Non-pigmented ciliary epithelial cell (primary cell): Measurements from ENCODE around the gene BRMS1.
"Not testable (repeated sequence)": the region's sequence is repeated elsewhere in the genome, so short reads cannot be mapped to it uniquely, and the experiment has no call there.

Experiments
- DNase-seq: peaks from one replicate; pipeline ENCODE4 v3.0.0-alpha.2; 2010; ENCODE audit warnings: low read depth

Gene BRMS1, protein sequence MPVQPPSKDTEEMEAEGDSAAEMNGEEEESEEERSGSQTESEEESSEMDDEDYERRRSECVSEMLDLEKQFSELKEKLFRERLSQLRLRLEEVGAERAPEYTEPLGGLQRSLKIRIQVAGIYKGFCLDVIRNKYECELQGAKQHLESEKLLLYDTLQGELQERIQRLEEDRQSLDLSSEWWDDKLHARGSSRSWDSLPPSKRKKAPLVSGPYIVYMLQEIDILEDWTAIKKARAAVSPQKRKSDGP

DNA sequence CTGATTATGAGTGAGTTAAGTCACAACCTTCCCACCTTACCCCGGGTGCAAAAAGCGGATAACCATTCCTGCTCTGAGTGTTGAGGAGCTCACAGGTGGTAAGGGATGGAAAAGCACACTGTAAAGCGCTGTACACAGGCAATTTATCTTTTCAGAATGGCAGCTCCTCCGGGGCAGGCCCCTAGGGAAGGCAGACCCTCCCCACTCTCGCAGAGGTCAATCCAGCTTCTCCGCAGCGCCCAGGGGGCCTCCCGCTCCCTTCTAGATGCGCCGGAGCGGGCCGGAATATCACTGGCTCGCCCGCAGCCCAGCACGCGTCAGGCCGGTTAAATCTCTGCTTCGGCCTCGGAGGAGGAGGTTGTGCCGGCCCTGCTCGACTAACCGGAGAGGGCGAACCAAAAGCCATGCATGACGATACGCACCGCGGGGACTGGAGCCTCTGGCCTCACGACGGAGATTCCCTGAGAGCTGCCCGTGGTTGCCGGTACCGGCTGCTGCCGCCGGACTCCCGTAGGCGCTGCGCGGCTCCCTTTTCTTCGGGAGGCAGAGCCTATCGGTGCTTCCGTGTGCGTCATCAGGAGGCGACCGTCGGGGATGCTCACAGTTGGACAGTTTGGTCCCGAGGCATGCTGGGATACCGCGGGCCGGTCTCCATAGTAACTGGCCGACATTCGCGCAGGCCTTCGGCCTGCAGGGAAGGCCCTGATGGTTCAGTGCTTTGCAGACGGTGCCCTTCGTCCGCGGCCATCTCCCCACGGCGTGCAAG, at the start of gene BRMS1:
TSS of gene BRMS1 (minus strand) at position 555 of the 766 bp plus-strand sequence. CDS start 2,870 bp downstream, outside the sequence.
- peak; percentile 81 for DNase-seq

DNA sequence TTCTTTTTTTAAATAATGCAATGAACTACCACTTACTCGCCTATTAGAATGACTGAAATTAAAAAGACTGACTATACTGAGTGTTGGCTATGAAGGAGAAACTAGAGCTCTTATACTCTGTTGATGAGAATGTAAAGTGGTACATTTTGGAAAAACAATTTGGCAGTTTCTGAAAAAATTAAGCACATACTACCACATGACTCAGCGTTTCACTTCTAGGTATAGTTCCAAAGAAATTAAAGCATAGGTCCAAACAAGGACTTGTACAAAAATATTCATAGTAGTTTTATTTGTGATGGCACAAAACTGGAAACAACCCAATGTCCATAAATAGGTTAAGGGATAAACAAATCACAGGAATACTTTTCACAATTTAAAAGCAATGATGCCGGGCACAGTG, 49.0 kb upstream of the BRMS1 start:
- no peak for DNase-seq

DNA sequence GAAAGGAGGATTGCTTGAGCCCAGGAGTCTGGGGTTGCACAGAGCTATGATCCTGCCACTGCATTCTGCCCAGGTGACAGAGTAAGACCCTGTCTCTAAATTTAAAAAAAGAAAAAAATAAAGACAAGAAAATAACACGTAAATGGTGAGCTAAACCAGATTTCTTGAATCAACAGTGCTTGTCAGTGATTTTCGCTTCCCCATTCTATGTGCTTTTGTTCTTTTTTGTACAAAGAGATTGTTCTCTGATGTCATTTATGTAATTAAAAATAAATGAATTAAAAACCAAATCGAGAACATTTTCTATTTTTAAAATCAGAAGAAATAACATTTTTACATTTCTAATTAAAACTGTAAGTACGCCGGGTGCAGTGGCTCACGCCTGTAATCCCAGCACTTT, 46.4 kb upstream of the BRMS1 start:
- DNase-seq, result no peak

DNA sequence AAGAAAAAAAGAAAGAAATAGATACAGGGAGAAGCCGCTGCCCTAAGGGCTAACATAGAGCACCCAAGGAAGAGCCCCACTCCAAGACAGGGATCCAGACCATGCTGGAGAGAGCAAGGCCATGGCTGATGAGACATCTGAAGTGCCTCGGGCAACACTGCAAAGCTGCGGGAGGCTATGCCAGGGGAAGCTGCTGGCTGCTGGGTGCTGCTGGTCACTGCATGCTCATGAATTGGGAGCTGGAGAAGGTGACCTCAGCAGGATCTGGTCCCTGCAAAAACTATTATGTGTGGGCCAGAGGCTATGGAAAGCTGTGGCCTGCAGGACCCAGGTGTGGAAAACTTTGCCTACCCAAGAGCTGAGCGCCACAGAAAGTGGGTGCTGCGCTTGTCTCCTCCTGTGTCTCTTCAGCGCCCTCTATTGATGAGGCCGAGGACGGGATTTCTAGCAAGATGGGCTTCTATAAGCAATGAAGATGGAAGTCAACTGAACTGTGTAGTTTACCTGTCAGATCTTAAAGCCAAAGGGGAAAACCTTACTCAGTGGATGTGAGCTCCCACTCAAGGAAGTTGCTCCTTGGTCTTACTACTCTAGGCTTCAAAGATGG, 44.0 kb upstream of the BRMS1 start:
- no peak for DNase-seq

DNA sequence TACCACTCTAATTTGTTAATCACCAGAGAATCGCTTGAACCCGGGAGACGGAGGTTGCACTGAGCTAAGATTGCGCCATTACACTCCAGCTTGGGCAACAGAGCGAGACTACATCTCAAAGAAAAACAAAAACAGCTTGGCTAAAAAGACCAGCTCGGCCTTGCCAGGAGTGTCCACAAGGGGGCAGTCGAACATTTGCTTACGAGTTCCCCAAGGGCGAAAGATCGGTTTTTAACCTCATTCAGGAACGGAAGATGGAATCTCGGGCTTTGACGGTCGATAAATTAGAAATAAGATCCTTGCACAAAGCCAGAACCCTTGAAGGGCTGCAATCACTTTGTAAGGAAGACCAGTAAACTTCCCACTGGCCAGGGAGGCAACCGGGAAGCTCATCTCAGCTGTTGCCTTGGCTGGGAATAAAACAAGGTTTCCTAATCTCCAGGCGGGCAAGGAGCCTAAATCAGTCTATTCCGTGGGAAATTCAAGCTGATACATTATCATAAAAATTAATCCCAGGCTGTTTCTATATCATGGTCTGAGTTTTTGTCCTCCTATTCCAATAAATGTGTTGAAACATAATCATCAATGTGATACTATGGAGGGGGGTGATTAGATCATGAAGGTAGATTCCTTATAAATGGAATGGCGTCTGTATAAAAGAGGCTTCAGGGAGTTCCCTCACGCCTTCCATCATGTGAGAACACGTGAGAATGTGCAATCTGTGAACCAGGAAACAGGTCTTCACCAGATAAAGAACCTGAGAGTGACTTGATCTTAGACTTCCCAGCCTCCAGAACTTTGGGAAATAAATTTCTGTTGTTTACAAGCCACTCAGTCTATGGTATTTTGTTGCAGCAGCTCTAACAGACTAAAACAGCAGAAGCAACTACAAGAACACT, 41.5 kb upstream of the BRMS1 start:
- peak; percentile 45 for DNase-seq

DNA sequence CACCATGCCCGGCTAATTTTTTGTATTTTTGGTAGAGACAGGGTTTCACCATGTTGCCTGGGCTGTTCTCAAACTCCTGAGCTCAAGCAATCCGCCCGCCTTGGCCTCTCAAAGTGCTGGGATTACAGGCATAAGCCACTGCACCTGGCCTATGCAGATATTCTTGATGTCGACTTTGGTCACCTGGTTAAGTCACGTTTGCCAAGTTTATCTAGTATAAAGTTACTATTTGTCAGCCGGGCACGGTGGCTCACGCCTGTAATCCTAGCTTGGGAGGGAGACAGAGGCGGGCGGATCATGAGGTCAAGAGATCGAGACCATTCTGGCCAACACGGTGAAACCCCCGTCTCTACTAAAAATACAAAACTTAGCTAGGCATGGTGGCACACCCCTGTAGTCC, 39.4 kb upstream of the BRMS1 start:
- not testable (repeated sequence) for DNase-seq

DNA sequence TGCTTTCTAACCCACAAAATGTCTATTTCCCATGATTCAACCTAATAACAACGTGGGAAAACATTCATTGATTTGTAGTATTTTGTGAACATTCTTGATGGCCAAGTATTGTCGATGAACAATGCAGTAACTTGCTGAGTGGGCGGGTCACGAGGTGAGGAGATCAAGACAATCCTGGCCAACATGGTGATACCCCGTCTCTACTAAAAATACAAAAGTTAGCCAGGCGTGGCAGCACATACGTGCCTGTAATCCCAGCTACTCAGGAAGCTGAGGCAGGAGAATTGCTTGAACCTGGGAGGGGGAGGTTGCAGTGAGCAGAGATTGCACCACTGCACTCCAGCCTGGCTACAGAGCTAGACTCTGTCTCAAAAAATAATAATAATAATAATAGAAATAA, 35.4 kb upstream of the BRMS1 start:
- DNase-seq, result not testable (repeated sequence)

DNA sequence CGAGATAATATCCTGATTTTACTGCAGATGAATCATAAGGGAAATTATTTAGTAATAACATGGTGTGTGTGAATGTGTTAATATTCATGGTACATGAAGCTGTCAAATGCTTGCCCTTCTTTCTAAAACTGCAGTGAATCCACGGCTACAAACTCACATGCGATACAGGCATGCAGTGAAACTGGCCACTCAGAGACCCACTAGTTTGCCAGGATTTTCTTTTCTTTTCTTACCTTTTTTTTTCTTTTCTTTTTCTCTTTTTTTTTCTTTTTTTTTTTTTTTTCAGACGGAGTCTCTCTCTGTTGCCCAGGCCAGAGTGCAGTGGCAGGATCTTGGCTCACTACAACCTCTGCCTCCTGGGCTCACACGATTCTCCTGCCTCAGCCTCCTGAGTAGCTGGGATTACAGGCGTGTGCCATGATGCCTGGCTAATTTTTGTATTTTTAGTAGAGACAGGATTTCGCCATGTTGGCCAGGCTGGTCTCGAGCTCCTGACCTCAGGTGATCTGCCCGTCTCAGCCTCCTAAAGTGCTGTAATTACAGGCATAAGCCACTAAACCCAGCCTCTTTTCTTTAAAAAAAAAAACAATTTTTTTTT, 28.9 kb upstream of the BRMS1 start:
- DNase-seq, result not testable (repeated sequence)

DNA sequence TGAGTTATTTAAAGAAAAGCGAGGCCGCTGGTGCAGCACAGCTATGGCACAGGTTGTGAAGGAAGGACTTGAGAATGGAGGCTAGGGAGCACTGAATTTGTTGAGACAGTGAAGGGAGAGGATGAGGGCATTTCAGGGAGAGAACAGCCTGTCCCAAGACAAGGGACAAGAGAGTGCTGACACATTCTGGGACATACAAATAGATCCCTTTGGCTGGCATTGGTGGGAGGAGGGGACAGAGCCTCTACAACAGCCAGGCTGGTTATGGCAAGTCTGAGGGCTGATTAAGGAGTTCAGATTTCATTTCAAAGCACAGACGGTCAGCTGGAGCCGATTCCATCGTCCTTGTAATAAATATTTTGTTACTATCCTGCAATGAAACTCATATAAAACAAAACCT, 28.4 kb upstream of the BRMS1 start:
- no peak for DNase-seq

DNA sequence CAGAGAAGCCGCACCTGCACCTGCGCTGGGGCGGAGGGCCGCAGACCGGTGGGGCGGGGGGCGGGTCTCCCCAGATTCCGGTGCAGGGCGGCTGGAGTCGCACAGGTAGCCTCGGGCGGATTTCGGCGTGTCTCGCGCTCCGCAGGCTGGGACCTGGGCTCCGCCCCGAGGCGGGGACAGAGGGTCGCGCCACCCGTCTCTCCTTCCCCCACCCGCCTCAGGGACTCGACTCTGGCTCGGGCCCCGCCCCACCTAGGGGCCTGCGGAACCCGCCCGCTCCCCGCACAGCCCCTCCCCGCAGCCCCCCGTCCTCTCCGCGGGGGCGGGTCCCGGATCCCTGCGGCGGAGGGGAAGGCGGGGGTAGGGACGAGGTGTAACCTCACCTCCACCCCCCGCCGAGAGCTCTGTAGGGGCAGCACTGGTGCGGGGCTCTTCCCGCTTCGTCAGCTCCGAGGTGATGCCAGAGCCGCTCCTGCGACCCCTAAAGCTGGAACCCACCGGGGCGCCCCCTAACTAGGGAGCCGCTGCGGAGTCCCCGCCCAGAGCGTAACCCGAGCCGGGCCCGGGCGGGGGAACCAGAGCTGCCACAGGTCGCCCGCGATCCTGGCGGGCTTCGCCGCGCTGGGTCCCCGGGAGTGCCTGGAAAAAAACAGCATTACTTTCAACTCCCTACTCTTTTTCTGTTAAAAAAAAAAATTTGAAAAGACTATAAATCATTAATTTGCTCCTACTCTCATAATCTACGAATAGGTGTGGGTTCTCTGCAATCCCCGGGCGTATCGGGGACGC, 26.9 kb upstream of the BRMS1 start, which contains the start of gene SLC29A2:
TSS of gene SLC29A2 (minus strand) at position 134 of the 789 bp plus-strand sequence. CDS start 169 bp downstream, outside the sequence.
- DNase-seq, result no peak

DNA sequence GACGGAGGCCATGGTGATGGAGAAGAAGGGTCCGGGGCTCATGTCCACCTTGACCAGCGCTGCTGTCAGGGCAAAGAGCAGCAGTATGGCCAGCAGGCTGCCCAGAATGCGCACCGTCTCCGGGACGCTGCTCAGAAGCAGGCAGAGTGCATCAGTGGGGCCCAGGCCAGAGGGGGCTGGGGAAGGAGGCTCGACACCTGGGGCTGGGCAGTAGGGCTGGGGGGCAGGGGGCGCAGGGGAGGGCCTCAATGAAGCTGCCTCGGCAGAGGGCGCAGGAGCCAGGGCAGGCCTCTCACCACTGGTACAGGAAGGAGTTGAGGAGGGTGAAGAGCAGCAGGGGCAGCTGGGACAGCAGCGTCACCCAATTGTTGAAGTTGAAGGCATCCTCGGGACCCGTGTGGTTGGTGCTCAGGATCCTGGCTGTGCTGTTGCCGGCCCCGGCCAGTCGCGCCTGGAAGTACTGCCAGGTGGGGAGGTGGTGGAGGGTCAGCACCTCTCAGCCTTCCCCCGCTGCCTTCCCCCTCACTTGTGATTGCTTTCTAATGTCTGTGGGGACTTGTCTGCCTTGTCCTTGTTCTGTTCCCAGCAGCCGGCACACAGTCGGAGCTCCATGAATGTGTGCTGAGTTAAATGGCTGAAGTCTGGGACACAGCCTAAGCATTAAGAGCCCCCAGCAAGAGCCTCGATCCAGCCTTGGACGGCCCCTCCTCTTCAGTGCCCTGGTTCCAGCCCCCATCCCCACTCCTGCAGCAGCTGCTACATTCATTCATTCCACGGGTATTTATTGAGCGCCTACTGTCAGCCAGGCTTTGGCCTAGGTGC, 24.4 kb upstream of the BRMS1 start:
- no peak for DNase-seq

DNA sequence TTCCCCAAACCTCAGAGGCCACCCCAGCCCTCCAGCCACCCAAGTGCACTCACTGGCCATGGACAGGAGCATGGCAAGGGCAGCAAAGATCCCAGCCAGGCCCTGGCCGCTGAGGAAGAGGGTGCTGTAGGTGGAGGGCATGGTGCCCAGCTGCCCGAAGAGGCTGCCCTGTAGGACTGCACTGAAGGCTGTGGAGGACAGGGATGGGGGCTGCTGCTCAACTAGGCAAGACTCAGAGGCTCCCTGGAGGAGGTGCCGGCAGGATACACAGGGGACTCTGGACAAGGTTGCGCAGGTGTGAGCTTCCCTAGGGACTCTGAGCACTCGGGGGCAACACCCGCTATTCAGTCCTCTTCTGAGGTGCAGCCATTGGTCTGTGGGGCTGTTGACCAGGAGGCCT, 23.6 kb upstream of the BRMS1 start:
- no peak for DNase-seq

DNA sequence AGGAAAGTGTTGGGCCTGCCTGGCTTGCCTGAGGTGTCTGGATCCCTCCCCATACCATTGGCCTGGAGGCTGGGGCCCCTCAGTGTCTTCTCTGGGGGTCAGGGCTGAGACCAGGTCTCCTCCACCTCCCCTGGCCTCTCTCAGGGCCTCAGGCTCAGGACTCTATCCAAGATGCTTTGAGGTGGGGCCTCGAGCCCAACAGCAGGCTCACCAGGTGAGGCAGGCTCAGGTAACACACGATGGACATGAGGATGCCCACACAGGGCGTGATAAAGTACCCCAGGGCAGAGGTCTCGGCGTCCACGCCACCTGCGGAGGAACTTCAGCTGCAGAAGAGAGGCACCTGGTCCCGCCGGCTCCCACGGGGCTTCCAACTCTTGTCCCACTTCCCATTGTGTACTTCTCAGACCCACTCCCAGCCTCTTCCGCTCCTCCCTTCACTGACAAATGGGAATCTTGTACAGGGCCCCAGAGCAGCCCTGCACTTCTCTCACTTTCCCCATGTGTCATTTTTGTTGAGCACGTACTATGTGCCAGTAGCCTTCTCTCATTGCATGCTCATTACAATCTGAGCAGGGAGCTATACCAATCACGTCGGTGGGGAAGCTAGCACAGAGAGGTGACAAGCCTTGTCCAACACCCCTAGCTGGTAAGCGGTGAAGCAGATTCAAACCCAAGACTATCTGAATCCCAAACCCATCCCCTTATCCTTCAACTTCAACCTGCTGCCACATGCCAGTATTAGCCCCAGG, 22.8 kb upstream of the BRMS1 start:
- DNase-seq, result no peak

DNA sequence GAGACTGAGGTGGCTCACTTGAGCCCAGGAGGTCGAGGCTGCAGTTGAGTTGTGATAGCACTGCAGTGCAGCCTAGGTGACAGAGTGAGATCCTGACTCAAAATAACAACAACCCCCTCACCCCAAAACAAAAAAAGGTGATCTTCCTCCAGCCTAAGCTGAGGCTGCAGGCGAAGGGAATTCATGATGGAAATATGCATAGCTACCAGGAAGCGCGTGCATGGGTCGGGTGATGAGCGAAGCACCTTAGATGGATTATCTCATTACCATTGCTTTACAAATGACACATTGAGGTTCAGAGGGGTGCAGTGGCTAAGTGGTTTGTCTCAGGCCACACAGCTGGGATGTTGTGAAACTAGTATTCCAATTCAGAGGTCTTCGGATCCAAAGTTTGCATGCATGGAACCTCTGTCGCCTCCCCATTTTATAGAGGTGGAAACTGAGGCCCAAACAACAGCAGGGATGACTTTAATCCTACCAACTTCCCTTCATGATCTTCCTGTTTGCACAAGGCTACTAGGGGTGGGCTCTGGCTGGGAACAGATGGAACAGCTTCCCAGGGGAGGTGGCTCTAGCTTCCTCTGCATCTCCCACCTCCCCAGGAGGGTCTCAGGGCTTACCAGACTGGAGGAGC, 22.1 kb upstream of the BRMS1 start:
- no peak for DNase-seq

DNA sequence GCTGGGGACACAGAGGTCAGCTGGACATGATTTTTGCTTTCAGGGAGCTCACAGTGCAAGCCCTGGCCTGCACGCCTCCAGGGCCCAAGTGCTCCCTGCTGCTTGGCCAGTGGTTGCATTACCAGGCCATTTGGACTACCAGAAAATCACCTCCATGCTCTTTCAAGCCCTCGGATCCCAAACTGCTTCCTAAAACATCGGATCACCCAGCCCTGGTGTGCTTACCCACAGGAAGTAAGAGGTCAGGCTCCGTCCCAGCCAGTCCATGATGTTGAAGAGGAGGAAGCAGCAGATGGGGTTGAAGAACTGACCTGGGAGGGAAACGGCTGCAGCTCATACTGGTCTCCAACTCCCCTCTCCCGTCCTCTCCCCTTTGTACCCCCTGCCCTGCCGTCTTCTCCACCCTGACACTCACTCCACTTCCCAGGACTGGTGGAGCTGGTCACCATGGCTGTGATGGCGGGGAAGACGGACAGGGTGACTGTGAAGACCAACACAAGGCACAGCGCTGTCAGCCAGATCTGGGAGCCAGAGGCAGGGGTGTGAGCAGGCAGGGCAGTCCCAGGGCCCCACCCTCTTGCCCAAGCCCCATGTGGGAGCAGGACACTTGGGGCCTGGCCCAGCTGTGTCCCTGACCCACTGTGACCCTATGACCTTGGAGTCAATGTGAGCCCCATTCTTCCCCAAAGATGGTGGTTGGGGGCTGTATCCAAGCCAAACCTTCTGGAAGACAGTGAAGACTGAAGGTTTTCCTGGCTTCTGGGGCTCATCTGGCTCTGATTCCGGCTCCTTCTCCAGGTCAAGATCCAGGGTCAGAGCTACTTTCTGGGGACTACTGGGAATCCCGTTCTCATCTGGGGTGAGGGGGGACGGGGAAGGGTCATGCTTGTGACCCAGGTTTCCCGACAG, 21.1 kb upstream of the BRMS1 start:
- DNase-seq, result no peak

DNA sequence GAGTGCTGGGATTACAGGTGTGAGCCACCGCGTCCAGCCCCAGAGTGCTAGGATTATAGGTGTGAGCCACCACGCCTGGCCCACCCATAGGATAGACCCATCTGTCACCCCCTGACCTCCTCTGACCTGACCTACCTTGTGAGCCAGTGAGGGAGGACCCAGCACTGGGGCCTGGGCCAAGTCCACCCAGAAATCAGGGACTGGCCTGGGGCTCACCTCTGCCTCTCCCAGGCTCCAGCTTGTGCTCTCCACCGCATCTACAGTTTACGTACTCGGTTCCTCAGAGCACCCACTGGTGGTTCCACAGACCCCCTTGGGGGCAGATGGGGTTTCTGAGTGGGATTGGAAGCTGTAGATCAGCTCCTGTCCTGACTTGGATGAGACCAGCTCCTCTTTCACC, 20.3 kb upstream of the BRMS1 start:
- no peak for DNase-seq

DNA sequence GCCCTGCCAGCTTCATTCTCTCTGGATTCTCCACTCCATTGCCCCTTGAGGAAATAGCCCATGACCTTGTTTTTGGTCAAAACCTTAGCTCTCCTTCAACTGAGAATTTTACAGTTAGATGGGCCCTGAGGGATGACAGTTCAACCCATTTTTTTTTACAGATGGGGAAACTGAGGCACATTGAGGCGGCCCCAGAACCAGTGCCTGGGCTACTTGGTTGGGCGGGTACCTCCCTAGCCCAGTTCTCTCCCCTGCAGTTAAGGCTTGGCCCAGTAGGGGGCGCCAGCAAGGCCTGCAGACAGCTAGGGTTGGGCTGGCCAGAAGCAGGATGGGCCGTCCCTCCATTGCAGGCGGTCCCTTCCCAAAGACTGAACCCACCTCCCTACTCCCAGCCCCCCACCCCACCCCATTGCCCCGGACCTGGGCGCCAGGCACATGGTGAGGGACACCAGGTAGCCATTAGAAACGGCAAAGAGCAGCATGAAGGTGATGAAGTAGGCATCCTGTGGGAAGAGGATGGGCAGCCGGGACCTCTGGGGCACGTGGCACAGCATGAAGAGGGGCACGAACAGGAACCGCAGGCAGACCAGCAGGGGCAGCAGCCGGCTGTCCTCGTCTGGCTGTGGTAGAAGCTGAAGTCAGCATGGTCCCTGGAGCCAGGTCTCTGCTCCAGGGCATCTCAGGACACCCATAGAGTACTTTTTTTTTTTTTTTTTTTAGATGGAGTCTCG, 19.1 kb upstream of the BRMS1 start:
- no peak for DNase-seq
